ENCODE results near the gene ADIG.
"Not testable (repeated sequence)": the region's sequence is repeated elsewhere in the genome, so short reads cannot be mapped to it uniquely, and the experiment has no call there.

ADIG gene

DNA sequence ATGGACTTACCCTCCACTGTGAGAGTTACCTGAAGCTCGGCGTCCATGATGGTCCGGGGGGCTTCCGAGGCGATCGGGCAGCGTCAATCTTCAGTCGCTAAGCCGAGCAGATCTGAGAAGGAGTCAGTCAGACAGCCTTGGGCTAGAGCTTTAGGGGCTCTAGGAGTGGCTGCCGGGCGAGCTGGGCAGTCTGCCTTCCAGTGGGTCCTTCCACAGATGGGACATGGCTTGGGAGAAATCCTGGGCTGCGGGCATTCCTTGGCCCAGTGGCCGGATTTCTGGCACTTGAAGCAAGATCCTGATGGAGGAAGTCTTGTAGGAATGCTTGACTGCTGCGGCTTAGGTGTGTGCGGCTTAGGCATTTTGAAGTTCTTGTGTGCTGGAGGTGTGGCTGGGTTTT lies 14.9 kb downstream of the ADIG start:
- in situ Hi-C loops (cut with MboI; ENCODE audit: low pct_unique_long_range_greater_than_20kb, low sequenced_read_pairs); DNase-seq: not testable (repeated sequence)

DNA sequence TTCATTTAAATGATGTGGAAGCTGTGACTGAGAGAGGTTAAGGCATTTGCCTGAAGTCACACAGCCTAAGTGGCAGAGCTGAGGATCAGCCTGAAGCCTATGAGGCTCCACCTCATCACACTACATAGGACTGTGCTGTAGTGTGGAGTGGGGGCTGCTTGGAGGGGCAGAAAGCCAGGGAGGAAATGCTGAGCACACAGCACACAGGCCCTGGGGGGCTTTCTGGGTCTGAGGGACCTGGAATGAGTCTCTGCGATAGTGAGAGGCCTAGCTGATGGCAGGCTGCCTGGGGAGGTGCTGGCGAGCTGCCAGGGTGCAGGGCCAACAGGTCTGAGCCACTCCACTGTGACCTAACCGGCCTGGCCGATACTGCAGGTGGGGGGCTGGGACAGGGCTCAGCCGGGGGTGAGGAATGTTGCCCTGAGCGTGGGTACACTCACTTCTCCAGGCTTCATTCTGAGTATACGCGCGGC lies 18.4 kb downstream of the ADIG start:
- no peak for DNase-seq
- in situ Hi-C loops (cut with MboI; ENCODE audit: low pct_unique_long_range_greater_than_20kb, low sequenced_read_pairs) = no loop called here

- in situ Hi-C loops (cut with MboI; ENCODE audit: low pct_unique_long_range_greater_than_20kb, low sequenced_read_pairs) = no loop called here
- DNase-seq = no peak
Measured at GRCh38 chr20:38600057-38600456, 19.1 kb downstream of the ADIG start.

GRCh38 chr20:38601216-38602184 lies 20.5 kb downstream of the ADIG start, which contains the start of gene ARHGAP40:
Gene ARHGAP40 (plus strand): TSS chr20:38601809.
- peak; percentile 9 for DNase-seq
- in situ Hi-C loops (cut with MboI; ENCODE audit: low pct_unique_long_range_greater_than_20kb, low sequenced_read_pairs) = no loop called here

GRCh38 chr20:38602185-38602581 lies 21.2 kb downstream of the ADIG start:
- no peak for DNase-seq
- in situ Hi-C loops (cut with MboI; ENCODE audit: low pct_unique_long_range_greater_than_20kb, low sequenced_read_pairs) = no loop called here

DNA sequence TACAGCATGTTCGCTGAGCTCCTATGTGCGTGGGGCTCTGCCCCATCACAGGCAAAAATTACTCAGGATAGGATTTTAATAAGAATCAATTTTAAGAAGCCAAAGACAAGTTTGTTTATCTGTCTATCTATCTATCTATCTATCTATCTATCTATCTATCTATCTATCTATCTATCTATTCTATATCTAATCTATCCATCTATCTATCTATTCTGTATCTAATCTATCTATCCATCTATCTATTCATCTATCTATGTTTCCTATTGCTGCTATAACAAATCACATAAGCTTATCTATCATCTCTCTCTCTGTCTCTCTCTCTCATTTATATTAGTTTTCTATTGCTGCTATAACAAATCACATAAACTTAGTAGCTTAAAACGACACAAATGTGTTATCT lies 22.3 kb downstream of the ADIG start:
- DNase-seq = no peak
- in situ Hi-C loops (cut with MboI; ENCODE audit: low pct_unique_long_range_greater_than_20kb, low sequenced_read_pairs) = no loop called here

DNA sequence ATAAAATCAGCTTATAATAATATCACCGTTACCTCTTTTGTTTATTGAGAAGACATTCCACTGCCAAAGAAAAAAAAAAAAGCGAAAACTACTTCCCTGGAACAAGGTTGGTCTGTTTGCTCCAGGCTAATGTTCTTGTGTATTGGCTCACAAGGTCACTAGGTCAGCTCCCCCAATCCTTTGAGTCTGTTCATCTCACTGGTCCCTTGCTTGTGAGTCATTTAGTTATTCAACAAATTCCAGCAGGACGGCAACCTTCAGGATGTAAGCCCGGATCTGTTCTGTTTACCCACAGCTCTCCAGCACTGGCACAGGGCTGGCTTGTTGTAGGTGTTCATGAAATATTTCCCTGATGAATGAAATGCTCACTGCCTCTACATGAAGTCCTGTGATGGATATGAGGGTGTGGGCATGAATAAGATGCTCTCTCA lies 23.9 kb downstream of the ADIG start:
- no peak for DNase-seq
- in situ Hi-C loops (cut with MboI; ENCODE audit: low pct_unique_long_range_greater_than_20kb, low sequenced_read_pairs) = no loop called here

- DNase-seq = no peak
- in situ Hi-C loops (cut with MboI; ENCODE audit: low pct_unique_long_range_greater_than_20kb, low sequenced_read_pairs) = no loop called here
Measured at GRCh38 chr20:38607351-38607750, 26.4 kb downstream of the ADIG start.

DNA sequence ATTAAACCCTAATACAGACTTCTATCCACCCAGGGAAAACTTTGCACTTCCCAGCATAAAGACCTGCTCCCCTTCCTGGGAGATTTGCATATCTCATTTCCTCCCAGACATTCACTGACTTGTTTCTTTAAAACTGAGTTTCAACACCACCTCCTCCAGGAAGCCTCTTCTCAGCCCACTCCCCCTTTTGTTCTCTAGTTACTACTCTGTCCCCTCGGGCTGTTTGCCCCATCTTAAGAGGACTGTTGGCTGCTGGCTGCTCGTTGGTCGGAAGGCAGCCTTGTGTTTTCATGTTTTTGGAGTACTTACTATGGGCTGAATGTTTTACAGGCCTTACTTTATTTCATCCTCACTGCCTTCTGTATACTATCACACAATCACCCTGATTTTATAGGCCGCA lies 27.2 kb downstream of the ADIG start:
- no peak for DNase-seq
- in situ Hi-C loops (cut with MboI; ENCODE audit: low pct_unique_long_range_greater_than_20kb, low sequenced_read_pairs) = no loop called here

DNA sequence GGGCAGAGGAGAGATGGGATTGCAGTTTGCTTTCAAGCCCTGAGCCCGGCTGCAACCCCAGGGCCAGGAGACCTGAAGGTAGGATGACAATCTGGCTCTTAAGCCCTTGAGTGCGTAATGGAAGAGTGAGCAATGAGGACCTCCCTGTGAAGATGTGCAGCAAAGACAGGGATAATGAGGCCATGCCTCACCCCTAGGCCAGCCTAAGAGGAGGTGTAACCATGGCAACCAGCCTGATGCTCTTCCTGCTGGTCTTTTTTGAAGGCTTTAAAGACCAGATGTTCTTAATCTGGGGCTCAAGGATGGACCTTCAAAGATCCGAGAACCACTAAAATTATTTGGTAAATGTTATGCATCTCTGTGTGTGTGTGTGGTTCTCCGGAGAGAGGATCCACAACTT lies 28.8 kb downstream of the ADIG start:
- DNase-seq = no peak

DNA sequence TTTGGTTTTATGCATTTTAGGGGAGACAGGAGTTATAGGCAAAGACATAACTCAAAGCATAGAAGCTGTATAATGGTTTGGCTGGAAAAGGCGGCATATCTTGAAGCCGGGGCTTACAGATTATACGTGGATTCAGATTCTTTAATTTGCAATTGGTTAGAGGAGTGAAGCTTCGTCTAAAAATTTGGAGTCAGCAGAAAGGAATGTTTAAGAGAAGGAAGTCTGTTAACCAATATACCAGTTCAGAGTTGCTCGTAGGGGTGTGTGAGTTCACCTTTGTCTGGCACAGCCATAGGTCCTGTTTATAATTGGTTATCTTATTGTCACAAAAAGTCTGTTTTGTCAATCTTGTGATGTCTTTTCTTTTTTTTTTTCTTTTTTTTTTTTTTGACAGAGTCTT lies 29.5 kb downstream of the ADIG start:
- no peak for DNase-seq
- in situ Hi-C loops (cut with MboI; ENCODE audit: low pct_unique_long_range_greater_than_20kb, low sequenced_read_pairs) = no loop called here

More for the DNA sequence above, 28.8 kb downstream of the ADIG start:
- in situ Hi-C loops (cut with MboI; ENCODE audit: low pct_unique_long_range_greater_than_20kb, low sequenced_read_pairs) = no loop called here

DNA sequence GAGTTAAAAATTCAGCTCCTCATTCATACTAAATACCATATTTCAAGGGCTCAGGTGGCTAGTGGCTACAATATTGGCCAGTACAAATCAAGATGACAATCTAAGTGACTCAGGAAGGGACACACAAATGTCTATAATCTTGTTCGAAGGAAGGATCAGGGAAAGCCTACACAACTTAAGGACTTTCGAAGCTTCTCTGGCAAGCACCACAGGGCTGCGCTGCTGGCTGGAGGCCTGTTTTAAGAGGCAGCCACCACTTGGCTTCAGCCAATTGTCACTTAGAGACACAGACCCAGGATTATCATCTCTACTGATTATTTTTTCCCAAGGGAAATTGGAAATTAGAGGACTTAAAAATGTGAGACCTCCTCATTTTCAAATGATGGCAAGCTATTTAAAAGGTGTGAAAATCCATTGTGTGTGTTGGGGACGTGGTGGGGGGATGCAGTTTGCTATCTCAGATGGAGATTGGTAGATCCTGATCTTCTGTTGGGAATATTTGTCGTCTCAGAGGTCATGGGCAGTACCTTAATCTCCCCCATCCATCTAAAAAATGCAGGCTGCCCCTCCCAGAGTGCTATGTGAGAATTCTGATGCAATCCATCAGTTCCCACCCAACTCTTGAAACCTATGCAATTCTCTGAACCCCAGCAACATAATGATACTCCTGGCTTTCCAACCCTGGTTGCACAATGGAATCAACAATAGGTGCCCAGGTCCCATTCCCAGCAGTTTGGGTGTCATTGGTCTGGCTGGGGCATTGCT lies 31.9 kb downstream of the ADIG start:
- no peak for DNase-seq
- in situ Hi-C loops (cut with MboI; ENCODE audit: low pct_unique_long_range_greater_than_20kb, low sequenced_read_pairs) = no loop called here

GRCh38 chr20:38615283-38615682 lies 34.3 kb downstream of the ADIG start:
- DNase-seq = no peak
- in situ Hi-C loops (cut with MboI; ENCODE audit: low pct_unique_long_range_greater_than_20kb, low sequenced_read_pairs) = no loop called here

DNA sequence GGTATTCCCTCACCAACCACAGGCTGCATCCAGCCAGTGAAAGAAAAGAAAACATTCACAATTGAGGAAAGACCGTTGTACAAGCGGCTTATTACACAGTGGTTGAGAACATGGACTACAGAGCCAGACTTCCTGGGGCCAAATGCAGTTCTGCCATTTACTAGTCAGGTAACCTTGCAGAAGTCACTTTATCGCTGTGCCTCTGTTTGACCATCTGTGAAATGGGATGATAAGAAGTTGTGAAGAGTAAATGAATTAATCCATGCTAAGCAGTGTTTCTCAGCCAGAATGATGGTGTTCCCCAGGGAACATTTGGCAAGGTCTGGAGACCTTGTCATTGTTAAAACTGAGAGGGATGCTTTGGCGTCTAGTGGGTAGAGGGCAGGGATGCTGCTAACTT lies 35.5 kb downstream of the ADIG start:
- in situ Hi-C loops (cut with MboI; ENCODE audit: low pct_unique_long_range_greater_than_20kb, low sequenced_read_pairs) = no loop called here
- no peak for DNase-seq

DNA sequence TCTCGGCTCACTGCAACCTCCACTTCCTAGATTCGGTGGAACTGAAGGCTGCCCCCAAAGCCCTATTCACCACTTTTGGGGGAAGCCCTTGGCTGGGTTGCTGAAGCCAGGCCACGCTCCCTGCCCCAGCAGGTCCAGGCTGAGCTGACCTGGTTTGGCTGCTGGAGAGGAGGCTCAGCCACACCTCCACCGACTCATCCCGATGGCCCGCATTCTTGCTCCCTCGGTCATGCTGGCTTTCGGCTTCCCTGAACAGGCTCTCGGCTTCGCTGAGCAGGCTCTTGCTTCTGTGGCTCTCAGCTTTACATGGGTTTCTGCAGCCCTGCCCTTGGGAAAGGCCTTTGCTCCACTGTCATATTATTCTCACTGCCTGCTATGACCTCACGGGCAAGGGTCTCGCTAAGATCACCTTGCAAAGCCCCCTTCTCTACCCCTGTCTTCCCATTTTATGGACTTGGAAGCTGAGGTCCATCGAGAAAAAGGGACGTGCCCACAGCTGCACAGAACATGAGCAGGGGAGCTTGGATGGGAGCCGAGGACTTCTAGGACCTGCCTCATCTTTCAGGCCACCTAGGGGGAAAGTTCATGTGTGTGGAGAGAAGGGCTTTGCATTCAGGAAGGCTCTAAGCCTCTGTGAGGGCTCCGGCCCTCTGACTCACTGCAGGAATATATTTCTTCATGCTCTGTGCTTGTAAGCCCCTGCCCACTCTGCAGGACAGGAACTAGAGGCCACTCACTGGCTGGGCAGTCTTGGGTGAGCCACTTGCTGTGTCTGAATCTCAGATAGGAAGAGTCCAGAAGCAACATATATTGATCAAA lies 36.2 kb downstream of the ADIG start:
- DNase-seq = no peak
- in situ Hi-C loops (cut with MboI; ENCODE audit: low pct_unique_long_range_greater_than_20kb, low sequenced_read_pairs) = no loop called here

- no peak for DNase-seq
- in situ Hi-C loops (cut with MboI; ENCODE audit: low pct_unique_long_range_greater_than_20kb, low sequenced_read_pairs) = no loop called here
Measured at GRCh38 chr20:38617830-38618196, 36.8 kb downstream of the ADIG start.

DNA sequence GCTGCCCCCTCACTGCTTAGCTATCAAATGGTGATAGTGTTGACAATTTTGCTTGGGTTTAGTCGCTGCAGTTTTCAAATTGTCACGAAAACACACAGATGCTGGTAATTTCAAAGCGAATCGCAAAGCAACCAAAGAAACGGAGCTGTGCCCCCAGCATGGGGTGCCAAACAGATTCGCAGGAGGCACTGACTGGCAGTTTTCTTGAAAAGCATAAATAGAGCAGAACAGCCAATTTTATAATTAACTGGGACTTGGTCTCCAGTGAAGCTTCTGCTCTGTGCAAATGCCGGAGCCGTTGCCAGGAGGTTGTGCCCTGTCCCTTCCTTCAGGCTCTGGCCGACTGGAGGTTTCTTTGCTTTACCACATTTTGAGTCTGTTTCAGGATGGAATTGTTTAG lies 39.4 kb downstream of the ADIG start:
- no peak for DNase-seq
- in situ Hi-C loops (cut with MboI; ENCODE audit: low pct_unique_long_range_greater_than_20kb, low sequenced_read_pairs) = no loop called here

GRCh38 chr20:38623061-38623460 lies 42.1 kb downstream of the ADIG start:
- DNase-seq = no peak
- in situ Hi-C loops (cut with MboI; ENCODE audit: low pct_unique_long_range_greater_than_20kb, low sequenced_read_pairs) = no loop called here

DNA sequence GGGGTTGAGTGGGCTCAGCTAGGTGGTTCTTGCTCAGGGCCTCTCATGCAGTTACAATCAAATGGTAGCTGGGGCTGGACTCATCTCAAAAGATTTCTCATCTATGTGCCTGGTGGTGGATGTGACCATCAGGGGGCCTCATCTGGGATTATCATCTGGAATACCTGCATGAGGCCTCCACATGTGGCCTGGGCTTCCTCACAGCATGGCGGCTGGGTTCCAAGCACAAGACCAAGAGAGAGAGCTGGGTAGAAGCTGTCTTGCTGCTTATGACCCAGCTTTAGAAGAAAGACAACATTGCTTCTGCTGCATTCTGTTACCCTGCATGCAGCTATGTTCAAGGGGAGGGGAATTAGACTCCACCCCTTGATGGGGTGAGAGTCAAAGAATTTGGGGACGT lies 43.1 kb downstream of the ADIG start:
- no peak for DNase-seq
- in situ Hi-C loops (cut with MboI; ENCODE audit: low pct_unique_long_range_greater_than_20kb, low sequenced_read_pairs) = no loop called here
